GM21723 (cell line): ENCODE results near the gene SHISA9.

ENCODE experiments used
- ATAC-seq: cut with Tn5 transposase; IDR thresholded peaks from one replicate; pipeline ENCODE4 v1.9.1; 2021; ENCODE audit warnings: mild to moderate bottlenecking, moderate library complexity; ENCODE audit not compliant: unreplicated experiment

The SHISA9 gene

DNA sequence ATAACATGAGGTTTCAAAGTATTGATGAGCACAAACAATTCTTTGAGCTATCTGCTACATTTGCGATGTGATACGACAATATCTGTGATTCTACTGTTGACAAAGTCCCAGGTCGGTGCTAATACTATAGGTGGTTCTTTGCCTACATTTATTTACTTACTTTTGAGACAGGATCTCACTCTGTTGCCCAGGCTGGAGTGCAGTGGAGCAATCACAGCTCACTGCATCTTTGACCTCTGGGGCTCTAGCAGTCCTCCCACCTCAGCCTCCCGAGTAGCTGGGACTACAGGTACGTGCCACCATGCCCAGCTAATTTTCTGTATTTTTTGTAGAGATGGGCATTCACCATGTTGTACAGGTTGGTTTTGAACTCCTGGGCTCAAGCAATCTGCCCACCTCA is 343.4 kb downstream of the SHISA9 start:
- ATAC-seq, result no peak

DNA sequence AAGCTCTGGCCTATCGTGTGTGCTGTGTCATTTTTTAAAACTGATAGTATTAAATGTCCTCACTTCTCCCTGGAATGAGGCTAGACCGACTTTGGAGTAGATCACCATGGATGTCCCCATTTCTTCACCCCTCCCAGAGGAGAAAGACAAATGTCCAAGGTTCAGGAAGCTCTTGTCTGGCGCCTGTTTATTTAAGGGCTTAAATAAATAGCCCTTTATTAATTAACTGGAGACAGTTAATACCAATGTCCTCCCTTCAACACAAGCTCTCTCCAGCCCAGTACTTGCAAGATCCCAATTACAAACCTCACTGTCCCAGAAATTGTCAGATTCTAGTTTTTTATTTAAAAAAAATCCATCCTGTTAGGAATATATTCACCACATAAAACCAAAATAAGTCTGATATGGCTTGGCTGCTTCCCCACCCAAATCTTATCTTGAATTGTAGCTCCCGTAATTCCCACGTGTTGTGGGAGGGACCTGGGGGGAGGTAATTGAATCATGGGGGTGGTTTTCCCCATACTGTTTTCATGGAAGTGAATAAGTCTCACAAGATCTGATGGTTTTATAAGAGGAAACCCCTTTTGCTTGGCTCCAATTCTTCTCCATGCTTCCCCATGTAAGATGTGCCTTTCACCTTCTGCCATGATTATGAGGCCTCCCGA is 344.4 kb downstream of the SHISA9 start:
- no peak for ATAC-seq

DNA sequence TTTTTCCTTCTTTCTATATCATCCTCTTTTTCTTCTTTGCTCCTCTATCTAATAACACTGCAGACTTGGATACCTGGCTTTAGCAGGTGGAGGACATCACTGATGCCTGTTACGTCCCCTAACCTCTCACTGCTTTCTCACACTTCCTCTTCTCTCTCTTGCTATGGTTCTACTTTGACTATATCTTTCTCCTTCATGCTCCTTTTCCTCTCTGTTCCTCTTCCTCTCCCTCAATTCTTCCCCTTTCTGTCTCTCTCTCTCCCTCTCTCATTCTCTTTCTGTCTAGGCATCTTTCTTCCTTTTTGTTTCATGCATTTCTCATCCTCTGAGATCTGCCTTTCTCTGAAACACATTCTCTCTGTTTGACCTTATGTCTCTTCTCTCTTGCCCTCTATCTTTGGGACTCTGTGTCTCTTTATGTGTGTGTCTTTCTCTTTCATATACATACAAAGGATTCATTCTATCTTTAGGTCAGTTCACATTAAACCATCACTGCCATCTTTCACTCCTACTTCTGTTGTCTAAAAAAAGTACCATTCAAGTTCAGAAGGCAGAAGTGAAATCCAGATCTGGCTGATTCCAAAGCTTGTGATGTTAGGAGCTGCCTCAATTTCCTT is 353.7 kb downstream of the SHISA9 start:
- no peak for ATAC-seq

DNA sequence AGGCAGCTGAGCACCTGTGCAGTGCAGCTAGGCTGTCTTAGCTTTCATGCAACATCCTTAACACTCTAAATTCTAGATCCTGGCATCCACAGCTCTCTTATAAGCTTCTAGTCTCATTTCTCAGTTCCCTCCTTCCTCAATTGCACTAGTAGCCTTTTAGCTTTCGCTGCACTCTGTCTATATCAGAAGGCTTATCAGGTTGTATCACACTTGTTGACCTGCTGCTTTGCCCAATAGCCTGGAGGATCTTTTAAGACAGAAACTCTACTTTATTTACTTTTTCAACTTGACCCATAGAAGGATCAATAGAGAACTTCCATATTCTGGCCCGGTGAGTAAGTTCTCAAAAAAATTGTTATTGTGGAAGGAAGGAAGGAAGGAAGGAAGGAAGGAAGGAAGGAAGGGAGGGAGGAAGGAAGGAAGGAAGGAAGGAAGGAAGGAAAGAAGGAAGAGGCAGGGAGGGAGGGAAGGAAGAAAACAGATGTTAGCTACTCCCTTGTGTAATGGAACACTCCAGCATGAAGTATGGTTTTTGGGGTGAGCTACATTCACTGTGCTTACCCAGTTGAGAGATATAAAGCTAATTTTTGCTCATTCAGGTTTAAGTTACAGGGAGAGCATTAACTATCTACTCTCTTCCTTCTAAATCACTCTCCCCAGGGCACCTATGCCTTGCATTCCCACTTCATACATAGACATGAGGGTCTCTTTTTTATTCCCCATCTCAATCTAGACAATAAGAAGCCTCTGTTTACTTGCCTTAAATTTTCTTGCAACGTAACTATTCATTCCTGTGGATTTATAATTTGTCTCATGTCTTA is 361.1 kb downstream of the SHISA9 start:
- ATAC-seq, result no peak

DNA sequence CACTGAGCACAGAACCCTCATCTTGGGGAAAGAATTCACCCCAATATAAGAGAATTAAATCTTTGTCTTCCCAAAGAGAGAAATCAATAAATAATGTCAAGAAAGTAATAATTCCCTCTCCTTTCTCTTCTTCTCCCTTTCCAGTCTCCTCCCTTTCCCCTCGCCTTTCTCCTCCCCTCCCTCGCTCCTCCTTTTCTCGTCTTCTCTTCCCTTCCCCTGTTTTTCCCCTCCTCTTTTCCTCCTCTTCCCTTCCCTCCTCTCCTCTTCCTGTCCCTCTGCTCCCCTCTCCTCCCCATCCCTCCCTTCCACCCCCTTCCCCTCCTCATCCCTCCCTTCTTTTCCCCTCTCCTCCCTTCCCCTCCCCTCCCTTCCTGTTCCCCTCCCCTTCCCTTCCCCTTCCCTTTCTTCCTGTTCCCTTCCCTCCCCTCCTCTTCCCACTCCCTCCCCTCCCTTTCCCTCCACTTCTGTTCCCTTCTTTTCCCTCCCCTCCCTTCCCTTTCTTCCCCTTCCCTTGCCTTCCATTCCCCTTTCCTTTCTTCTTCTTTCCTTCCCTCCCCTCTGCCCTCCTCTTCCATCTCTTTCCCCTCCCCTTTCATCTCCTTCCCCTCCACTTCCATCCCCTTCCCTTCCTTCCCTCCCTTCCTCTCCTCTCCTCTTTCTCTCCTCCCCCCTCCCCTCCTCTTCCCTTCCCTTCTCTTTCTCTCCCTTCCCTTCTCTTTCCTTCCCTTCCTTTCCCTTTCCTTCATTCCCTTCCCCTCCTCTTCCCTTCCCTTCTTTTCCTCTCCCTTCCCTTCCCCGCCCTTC is 363.6 kb downstream of the SHISA9 start:
- ATAC-seq, result no peak

DNA sequence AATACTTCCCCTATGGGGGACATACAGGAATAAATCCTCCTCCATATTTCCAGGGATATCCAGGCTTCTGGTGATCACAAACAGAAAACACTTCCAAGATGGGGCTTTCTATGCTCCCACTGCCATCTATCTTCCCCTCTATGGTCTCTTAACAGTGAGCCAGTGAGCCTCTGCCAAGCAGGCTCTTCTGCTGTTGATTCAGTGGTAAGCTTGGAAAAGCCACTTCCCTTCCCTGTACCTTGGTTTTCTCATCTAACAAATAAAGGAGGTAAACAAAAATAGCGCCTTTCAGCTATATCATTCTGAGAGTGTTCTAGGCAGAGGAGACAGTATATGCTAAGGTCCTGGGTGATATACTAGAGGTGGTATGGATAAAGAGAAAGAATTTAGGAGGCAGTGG is 368.0 kb downstream of the SHISA9 start:
- no peak for ATAC-seq

DNA sequence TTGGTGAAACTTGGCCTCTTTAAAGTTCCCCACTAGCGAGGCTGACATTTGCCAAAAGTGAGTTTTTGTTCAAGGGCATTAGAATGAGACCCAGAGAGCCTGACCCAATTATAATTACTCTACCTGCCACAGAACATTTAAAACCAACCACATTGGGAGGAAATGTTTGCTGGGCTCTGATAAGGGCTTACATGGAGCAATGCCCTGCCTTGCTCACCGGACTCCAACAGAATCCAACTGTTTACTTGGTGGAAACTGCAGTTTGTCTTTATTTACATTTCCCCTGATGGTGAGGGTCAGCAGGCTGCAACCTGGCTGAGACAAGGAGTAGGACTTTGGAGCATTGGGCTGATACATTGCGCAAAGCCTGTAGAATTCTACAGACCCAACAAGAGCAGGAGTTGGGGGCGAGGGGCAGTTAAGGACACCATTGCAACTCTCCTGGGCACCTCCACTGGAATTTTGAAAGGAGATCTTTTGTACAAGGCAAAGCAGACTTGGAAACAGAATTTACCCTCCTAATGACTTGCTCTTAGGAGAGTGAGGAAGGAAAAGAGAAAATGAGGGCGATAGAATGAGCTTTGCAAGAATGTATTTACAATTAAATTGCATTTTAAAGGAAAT is 368.6 kb downstream of the SHISA9 start:
- no peak for ATAC-seq

DNA sequence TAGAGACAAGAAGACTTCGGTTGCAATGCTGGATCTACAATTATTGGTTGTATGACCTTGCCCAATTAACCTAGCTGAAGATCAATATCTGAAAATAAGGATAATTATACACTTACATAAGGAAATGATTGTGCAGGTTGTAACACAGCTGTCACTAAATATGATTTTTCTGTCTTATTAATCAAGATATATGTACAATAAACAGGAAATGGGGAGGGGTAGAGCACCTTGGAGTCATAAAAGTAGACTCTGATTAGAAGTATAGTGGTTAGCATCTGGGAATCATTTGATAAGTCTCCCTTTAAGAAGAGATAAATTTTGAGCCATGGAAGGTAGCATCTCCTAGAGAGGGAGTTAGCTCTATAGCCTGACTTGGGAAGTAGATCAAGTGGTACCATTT is 369.2 kb downstream of the SHISA9 start:
- no peak for ATAC-seq

DNA sequence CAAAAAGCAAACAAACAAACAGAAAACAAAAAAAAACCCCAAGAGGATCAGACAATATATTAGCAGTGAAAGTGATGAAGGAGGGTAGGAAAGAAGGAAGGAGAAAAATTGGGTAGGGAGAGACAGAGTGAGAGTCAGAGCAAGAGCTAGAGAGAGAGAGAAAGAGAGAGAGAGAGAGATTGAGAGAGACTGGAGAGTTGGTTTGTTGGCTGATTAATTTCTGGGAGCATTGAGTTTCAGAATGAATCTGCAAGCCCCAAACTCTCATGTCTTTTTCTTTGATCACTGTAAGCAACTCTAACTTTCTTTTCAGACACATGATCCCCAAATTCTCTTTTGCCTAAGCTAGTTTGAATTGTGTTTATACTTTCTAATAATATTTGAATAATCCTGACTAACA is 388.1 kb downstream of the SHISA9 start:
- ATAC-seq, result no peak
